SH-SY5Y (cell line): ENCODE results near the gene CASP8.

ENCODE experiments used
- GATA2 ChIP-seq: IDR thresholded peaks from 2 replicates; pipeline ENCODE4 v1.6.1; 2011; ENCODE audit warnings: mild to moderate bottlenecking, low read depth, low read length
- GATA3 ChIP-seq: IDR thresholded peaks from 2 replicates; pipeline ENCODE4 v1.6.1; 2011; ENCODE audit warnings: low read depth, mild to moderate bottlenecking, low read length, moderate library complexity

Gene CASP8

GRCh38 chr2:201260302-201260800 lies at the start of gene CASP8:
Gene CASP8, plus strand, starts transcription at chr2:201260536. Its CDS starts 5,951 bp downstream, at chr2:201266487.
- TF ChIP-seq GATA3 (no peak), GATA2 (no peak)

- no peak for TF ChIP-seq GATA2
- no peak for TF ChIP-seq GATA3
These were observed 44.4 kb upstream of the CASP8 start for GRCh38 chr2:201215963-201216362.

GRCh38 chr2:201216918-201217317 lies 43.4 kb upstream of the CASP8 start:
- TF ChIP-seq GATA2, result no peak
- no peak for TF ChIP-seq GATA3

GRCh38 chr2:201218780-201219179 lies 41.6 kb upstream of the CASP8 start:
- no peak for TF ChIP-seq GATA2
- no peak for TF ChIP-seq GATA3

- TF ChIP-seq GATA3 (no peak), GATA2 (no peak)
These were observed 40.8 kb upstream of the CASP8 start for GRCh38 chr2:201219328-201220096.

GRCh38 chr2:201220102-201220570 lies 40.2 kb upstream of the CASP8 start:
- no peak for TF ChIP-seq GATA2
- no peak for TF ChIP-seq GATA3

GRCh38 chr2:201223089-201224073 lies 37.0 kb upstream of the CASP8 start:
- TF ChIP-seq GATA3 (no peak), GATA2 (no peak)

- no peak for TF ChIP-seq GATA2
These were observed 31.9 kb upstream of the CASP8 start for GRCh38 chr2:201228271-201228911.

- TF ChIP-seq GATA3 (no peak), GATA2 (no peak)
These were observed 31.4 kb upstream of the CASP8 start for GRCh38 chr2:201228912-201229290.

- no peak for TF ChIP-seq GATA3
- TF ChIP-seq GATA2, result no peak
These were observed 28.4 kb upstream of the CASP8 start for GRCh38 chr2:201231781-201232466.

GRCh38 chr2:201232467-201232815 lies 27.9 kb upstream of the CASP8 start:
- TF ChIP-seq GATA2 (no peak), GATA3 (no peak)

GRCh38 chr2:201233192-201233811 lies 27.0 kb upstream of the CASP8 start:
- TF ChIP-seq GATA2, result no peak
- TF ChIP-seq GATA3, result no peak
